HG03196 (cell line): Measurements from ENCODE around the gene TRAPPC10.

ENCODE experiments used
- ATAC-seq: cut with Tn5 transposase; IDR thresholded peaks from one replicate; pipeline ENCODE4 v1.9.1; 2021; ENCODE audit not compliant: unreplicated experiment

TRAPPC10 gene

GRCh38 chr21:44029460-44030087 lies 17.5 kb downstream of the TRAPPC10 start:
- no peak for ATAC-seq

- no peak for ATAC-seq
These were observed 23.1 kb downstream of the TRAPPC10 start for GRCh38 chr21:44035244-44035643.

- ATAC-seq: no peak
These were observed 26.0 kb downstream of the TRAPPC10 start for GRCh38 chr21:44038063-44038462.

GRCh38 chr21:44039828-44040227 lies 27.7 kb downstream of the TRAPPC10 start:
- no peak for ATAC-seq

- no peak for ATAC-seq
These were observed 31.5 kb downstream of the TRAPPC10 start for GRCh38 chr21:44043613-44044012.

GRCh38 chr21:44046734-44047133 lies 34.6 kb downstream of the TRAPPC10 start:
- no peak for ATAC-seq

- no peak for ATAC-seq
These were observed 36.0 kb downstream of the TRAPPC10 start for GRCh38 chr21:44047996-44048560.

GRCh38 chr21:44049182-44049581 lies 37.1 kb downstream of the TRAPPC10 start:
- no peak for ATAC-seq

- no peak for ATAC-seq
These were observed 37.5 kb downstream of the TRAPPC10 start for GRCh38 chr21:44049606-44050005.

GRCh38 chr21:44050276-44050675 lies 38.2 kb downstream of the TRAPPC10 start:
- no peak for ATAC-seq

- no peak for ATAC-seq
These were observed 39.4 kb downstream of the TRAPPC10 start for GRCh38 chr21:44051462-44051941.

- no peak for ATAC-seq
These were observed 40.1 kb downstream of the TRAPPC10 start for GRCh38 chr21:44052071-44052829.

- no peak for ATAC-seq
These were observed 40.7 kb downstream of the TRAPPC10 start for GRCh38 chr21:44052830-44053226.

- ATAC-seq: no peak
These were observed 41.5 kb downstream of the TRAPPC10 start for GRCh38 chr21:44053567-44053966.

- no peak for ATAC-seq
These were observed 42.6 kb downstream of the TRAPPC10 start for GRCh38 chr21:44054710-44055109.

GRCh38 chr21:44057055-44057454 lies 44.9 kb downstream of the TRAPPC10 start:
- ATAC-seq: no peak

GRCh38 chr21:44057960-44058651 lies 46.0 kb downstream of the TRAPPC10 start:
- ATAC-seq: no peak

- ATAC-seq: no peak
These were observed 46.5 kb downstream of the TRAPPC10 start for GRCh38 chr21:44058652-44058964.

GRCh38 chr21:44058981-44059380 lies 46.9 kb downstream of the TRAPPC10 start:
- ATAC-seq: no peak

GRCh38 chr21:44059710-44060109 lies 47.6 kb downstream of the TRAPPC10 start:
- ATAC-seq: no peak

- no peak for ATAC-seq
These were observed 50.3 kb downstream of the TRAPPC10 start for GRCh38 chr21:44062380-44062779.
